ENCODE results near the gene GPX1. TPM values are rescaled to one million over a fixed set of nuclear protein-coding genes. Genes with fewer than 3 reads are reported as not detected.

Gene GPX1
- polyA plus RNA-seq, 2 of the 4 experiments (the other 2 are of a cell fraction) = 150 to 271 TPM

DNA sequence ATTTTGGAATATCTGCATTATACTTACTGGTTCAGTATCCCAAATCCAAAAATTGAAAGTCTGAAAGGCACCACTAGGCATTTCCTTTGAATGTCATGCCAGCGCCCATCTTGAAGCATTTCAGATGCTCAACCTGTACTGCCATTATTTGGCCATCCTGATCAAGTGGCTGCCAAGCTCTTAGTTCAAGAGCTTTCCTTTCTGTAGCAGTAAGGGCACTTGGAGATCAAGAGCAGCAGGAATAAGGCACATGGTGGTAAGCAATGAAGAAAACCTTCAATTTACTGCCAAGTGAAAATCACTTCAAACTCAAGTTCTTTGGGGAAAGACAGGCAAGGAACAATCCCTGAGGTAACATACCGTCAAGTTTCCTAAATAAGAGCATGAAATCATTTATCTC, 43.6 kb upstream of the GPX1 start:
- Histone ChIP-seq H3K4me1 (peaks cover 32% of the 10 kb centered on the region; the same call in 2 of the 3 replicates), H3K27ac (no peak overlapping the region), H3K9me3 (no peaks in the 10 kb centered on the region), H3K4me3 (no peak overlapping the region), H3K4me2 (no peak overlapping the region)
- ATAC-seq (no peak), FAIRE-seq (no peak), DNase-seq (ENCODE audit: low read depth in 1 of 2, low spot score in 1 of 2) (no peak)
- 82% methylated on average over 2 of the region's 2 CpGs for WGBS (ENCODE audit: missing lambda C conversion rate)
- ChIA-PET CTCF (interaction anchor here (1.0 to 1.3 kb wide), 2 partner anchors 42 to 48 kb away, joined by 3 read pairs; no protein-coding TSS in a partner anchor), POLR2A (no interaction called here)
- TF ChIP-seq GATA3 (IDR thresholded peaks at IDR 0.05; ENCODE audit: borderline replicate concordance) = no peak
- no peak for TF ChIP-seq RARB (CRISPR knock-in tag; IDR thresholded peaks at IDR 0.05)
- TF ChIP-seq NPAS2 (CRISPR knock-in tag; IDR thresholded peaks at IDR 0.05; ENCODE audit: borderline replicate concordance) = no peak
- TF ChIP-seq CBX8 (IDR thresholded peaks at IDR 0.05) = no peak
- TF ChIP-seq HDAC2 (IDR thresholded peaks at IDR 0.05) = no peak
- no peak for TF ChIP-seq EP300 (IDR thresholded peaks at IDR 0.05)
- TF ChIP-seq PHF8 (IDR thresholded peaks at IDR 0.05; ENCODE audit: borderline replicate concordance, low read depth) = no peak
- TF ChIP-seq, protein P1, sequence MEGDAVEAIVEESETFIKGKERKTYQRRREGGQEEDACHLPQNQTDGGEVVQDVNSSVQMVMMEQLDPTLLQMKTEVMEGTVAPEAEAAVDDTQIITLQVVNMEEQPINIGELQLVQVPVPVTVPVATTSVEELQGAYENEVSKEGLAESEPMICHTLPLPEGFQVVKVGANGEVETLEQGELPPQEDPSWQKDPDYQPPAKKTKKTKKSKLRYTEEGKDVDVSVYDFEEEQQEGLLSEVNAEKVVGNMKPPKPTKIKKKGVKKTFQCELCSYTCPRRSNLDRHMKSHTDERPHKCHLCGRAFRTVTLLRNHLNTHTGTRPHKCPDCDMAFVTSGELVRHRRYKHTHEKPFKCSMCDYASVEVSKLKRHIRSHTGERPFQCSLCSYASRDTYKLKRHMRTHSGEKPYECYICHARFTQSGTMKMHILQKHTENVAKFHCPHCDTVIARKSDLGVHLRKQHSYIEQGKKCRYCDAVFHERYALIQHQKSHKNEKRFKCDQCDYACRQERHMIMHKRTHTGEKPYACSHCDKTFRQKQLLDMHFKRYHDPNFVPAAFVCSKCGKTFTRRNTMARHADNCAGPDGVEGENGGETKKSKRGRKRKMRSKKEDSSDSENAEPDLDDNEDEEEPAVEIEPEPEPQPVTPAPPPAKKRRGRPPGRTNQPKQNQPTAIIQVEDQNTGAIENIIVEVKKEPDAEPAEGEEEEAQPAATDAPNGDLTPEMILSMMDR (IDR thresholded peaks at IDR 0.05) = no peak

GRCh38 chr3:49399461-49399860, 41.3 kb upstream of the GPX1 start:
- DNase-seq (ENCODE audit: low read depth in 1 of 2, low spot score in 1 of 2) = no peak
- Histone ChIP-seq H3K4me3 (no peak overlapping the region), H3K27ac (no peak overlapping the region), H3K4me2 (no peak overlapping the region), H3K9me3 (no peaks in the 10 kb centered on the region), H3K4me1 (peaks cover 18% of the 10 kb centered on the region; the same call in 1 of the 3 replicates)
- TF ChIP-seq POLR2A (IDR thresholded peaks at IDR 0.05; ENCODE audit: low read length) = no peak
- TF ChIP-seq CBX8 (IDR thresholded peaks at IDR 0.05) = no peak
- no peak for TF ChIP-seq MAZ (IDR thresholded peaks at IDR 0.05; ENCODE audit: borderline replicate concordance, low read depth, low read length)
- TF ChIP-seq FOSB (CRISPR knock-in tag; IDR thresholded peaks at IDR 0.05) = no peak
- TF ChIP-seq HEYL (CRISPR knock-in tag; IDR thresholded peaks at IDR 0.05) = no peak
- no peak for TF ChIP-seq EHMT2 (IDR thresholded peaks at IDR 0.05; ENCODE audit: low read depth)
- no peak for TF ChIP-seq ZNF302 (CRISPR knock-in tag; IDR thresholded peaks at IDR 0.05)
- TF ChIP-seq, protein P2, sequence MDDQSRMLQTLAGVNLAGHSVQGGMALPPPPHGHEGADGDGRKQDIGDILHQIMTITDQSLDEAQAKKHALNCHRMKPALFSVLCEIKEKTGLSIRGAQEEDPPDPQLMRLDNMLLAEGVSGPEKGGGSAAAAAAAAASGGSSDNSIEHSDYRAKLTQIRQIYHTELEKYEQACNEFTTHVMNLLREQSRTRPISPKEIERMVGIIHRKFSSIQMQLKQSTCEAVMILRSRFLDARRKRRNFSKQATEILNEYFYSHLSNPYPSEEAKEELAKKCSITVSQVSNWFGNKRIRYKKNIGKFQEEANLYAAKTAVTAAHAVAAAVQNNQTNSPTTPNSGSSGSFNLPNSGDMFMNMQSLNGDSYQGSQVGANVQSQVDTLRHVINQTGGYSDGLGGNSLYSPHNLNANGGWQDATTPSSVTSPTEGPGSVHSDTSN (IDR thresholded peaks at IDR 0.05) = no peak
- no peak for TF ChIP-seq ZC3H11A (IDR thresholded peaks at IDR 0.05)
- no peak for TF ChIP-seq HMGXB4 (CRISPR knock-in tag; IDR thresholded peaks at IDR 0.05; ENCODE audit: borderline replicate concordance)
- no peak for TF ChIP-seq ESRRA (IDR thresholded peaks at IDR 0.05; ENCODE audit: borderline replicate concordance, low read length)
- no peak for TF ChIP-seq CEBPB (IDR thresholded peaks at IDR 0.05)
- no peak for TF ChIP-seq REST (IDR thresholded peaks at IDR 0.05)
- no peak for TF ChIP-seq ZSCAN20 (CRISPR knock-in tag; IDR thresholded peaks at IDR 0.05)
- TF ChIP-seq SMC3 (IDR thresholded peaks at IDR 0.05) = no peak
- no peak for TF ChIP-seq RARB (CRISPR knock-in tag; IDR thresholded peaks at IDR 0.05)
- TF ChIP-seq BHLHE40 (IDR thresholded peaks at IDR 0.05; ENCODE audit: low read depth, low read length) = no peak
- ChIA-PET POLR2A (interaction anchor here (0.6 to 1.1 kb wide), 2 partner anchors 28 to 41 kb away, joined by 3 to 4 read pairs; partner anchors contain the start of gene GPX1), CTCF (interaction anchor here (0.5 to 0.6 kb wide), 2 partner anchors 7 to 30 kb away, joined by 3 to 4 read pairs; no protein-coding TSS in a partner anchor)
- no peak for FAIRE-seq
- WGBS (ENCODE audit: missing lambda C conversion rate) = 90% methylated on average over 3 of the region's 3 CpGs
- peak; percentile 45 to 62; a peak in 5 of 6 replicates for ATAC-seq
